NCI-H748 (cell line): ENCODE results near the gene NUDT1.

Experiments used
- DNase-seq: peaks from one replicate; lab custom pipeline; 2025; ENCODE audit not compliant: unreplicated experiment; lab: John Stamatoyannopoulos, UW

The NUDT1 gene

GRCh38 chr7:2223321-2223720 is 18.7 kb upstream of the NUDT1 start:
- no peak for DNase-seq

- no peak for DNase-seq
These were observed 17.5 kb upstream of the NUDT1 start for GRCh38 chr7:2224491-2224928.

GRCh38 chr7:2224934-2225333 is 17.1 kb upstream of the NUDT1 start:
- no peak for DNase-seq

DNA sequence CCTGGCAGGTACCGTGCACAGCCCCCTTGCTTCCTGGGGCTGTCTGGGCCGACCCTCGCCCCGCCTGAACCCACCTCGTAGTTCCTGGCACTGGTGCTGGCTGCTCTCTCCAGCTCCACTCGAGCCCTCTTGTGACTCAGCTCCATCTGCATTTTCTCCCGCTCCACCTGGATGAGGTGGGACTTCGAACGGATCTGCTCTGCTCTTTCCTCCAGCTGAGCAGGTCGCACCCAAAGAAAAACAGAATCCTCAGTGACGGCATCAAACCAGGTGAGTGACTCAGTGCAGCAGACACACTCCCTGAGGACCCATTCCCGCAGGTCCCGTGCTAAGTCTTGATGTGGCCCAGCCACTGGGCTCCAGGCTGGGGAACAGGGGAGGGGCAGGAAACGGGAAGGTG is 16.7 kb upstream of the NUDT1 start:
- no peak for DNase-seq

GRCh38 chr7:2225830-2226229 is 16.2 kb upstream of the NUDT1 start:
- no peak for DNase-seq

DNA sequence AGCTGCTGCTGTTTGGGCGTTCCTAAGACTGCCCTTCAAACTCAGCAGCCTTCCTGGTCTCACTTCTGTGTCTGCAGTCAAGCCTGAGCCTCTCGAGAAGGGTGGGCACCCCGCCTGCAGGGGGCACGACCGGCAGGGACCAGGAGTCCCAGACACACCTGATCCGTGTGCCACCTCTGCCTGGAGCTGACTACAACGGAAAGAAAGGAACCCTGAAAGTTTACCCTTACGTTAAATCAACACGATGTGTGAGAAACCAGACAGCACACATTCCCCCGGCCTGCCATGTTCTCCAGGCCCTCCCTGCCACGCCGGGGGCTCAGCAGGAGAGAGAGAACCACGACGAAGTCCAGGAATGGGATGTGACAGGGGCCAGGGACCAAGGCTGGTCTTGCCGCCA is 14.3 kb upstream of the NUDT1 start:
- no peak for DNase-seq

DNA sequence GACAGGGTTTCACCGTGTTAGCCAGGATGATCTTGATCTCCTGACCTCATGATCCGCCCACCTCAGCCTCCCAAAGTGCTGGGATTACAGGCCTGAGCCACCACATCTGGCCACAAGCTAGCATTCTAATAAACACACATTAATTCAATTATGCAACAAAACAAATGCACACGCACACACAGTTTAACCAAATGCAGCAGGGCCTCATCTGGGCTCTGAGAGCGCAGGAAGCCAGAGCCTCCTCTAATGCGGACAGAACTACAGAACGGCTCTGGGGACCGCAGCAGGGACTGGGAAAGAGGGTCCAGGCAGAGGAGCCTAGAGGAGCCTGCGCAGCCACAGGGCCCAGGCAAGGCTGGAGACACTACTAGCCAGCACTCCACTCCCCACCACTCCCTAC is 13.1 kb upstream of the NUDT1 start:
- DNase-seq: no peak

DNA sequence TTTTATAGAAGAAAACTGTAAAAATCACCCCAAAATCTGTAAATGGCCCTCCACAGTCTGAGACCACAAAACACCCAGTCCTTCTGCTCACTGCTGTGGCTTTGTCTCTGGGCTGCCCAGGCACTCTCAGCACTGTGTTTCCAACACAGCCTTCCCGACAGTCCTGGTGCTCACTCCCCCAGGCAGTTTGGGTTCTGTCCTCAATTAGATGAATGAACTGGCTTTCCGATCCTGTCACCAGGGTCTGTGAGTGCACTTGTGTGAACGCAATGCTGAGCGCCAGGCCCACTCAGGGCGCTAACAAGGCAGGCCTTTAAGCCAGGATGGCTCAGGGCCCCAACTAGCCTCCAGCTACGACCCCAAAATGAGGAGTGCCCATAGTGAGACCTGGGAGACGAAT is 12.6 kb upstream of the NUDT1 start:
- DNase-seq: no peak

GRCh38 chr7:2230226-2230625 is 11.8 kb upstream of the NUDT1 start:
- DNase-seq: no peak

DNA sequence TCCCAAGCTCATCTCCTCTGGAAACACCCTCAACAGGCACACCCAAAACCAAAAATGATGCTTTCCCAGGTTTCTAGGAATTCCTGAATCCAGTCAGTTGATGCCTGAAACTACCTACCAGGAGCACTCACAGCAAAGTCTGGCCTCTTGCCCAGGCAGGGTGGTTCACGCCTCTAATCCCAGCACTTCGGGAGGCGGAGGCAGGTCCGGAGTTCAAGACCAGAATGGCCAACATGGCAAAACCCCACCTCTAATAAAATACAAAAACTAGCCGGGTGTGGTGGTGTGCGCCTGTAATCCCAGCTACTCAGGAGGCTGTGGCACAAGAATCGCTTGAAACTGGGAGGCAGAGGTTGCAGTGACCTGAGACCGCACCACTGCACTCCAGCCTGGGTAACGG is 11.1 kb upstream of the NUDT1 start:
- DNase-seq: no peak

DNA sequence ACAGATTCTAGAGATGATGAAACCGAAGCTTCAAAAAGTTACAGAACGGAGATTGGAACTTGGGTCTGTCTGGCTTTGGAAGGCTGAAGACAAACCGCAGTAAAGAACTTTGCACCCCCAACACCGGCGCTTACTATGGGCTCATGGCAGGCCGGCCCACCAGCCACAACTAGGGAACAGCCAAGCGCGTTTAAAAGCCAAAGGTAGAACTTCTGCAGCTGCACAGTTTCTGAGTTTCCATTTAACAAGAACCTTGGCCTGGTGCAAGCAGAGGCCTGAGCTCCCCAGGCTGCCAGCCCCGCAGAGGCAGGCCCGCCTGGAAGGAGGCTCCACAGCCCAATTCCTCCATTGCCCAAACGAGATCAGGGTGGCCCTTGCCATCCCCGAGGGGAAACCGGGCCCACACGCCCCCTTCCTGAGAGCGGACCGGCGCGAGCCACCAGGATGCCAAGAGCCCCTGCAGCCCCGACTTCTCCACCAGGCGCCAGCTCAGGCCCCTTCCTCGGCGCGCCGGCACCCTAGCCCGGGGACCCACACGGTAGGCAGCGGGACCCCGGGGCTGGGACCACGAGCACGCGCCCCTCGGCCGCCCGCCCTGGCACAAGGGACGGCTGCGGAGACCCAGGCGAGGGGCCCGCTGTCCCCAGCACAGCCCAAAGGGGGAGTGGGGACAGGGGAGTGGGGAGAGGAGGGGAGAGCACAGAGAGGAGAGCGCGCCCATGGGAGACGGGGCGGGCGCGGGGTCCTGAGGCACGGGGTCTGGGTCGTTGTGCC is 9.8 kb upstream of the NUDT1 start:
- peak; percentile 54 for DNase-seq

- peak; percentile 91 for DNase-seq
These were observed 9.1 kb upstream of the NUDT1 start, which contains the start of gene MAD1L1 for GRCh38 chr7:2232766-2233520. Gene MAD1L1, minus strand, starts transcription at chr7:2232945. Its CDS starts 2,812 bp downstream, at chr7:2230133.

GRCh38 chr7:2233926-2234325 is 8.1 kb upstream of the NUDT1 start:
- DNase-seq: no peak

DNA sequence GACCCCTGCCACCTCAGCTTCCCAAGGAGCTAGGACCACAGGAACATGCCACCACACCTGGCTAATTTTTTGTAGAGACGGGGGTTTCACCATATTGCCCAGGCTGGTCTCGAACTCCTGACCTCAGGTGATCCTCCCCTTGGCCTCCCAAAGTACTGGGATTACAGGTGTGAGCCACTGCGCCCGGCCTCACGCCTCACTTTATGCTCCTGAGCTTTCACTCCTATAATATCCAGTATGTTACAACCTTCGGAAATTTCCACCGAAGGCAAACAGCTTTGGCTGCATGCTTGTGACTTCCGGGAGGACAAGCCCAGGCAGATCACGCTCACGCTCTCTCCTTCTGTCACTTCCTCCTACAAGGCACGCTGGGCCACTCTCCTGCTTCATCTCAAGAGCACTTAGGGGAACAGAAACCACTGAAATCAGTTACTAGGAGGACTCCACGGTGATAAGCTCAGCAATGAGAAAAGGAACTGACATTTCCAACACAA is 4.9 kb upstream of the NUDT1 start:
- no peak for DNase-seq

GRCh38 chr7:2239242-2239641 is 2.8 kb upstream of the NUDT1 start:
- no peak for DNase-seq

GRCh38 chr7:2242541-2243429 is 759 bp downstream of the NUDT1 start:
- peak; percentile 49 for DNase-seq

- DNase-seq: no peak
These were observed 1.4 kb downstream of the NUDT1 start for GRCh38 chr7:2243458-2243857.

DNA sequence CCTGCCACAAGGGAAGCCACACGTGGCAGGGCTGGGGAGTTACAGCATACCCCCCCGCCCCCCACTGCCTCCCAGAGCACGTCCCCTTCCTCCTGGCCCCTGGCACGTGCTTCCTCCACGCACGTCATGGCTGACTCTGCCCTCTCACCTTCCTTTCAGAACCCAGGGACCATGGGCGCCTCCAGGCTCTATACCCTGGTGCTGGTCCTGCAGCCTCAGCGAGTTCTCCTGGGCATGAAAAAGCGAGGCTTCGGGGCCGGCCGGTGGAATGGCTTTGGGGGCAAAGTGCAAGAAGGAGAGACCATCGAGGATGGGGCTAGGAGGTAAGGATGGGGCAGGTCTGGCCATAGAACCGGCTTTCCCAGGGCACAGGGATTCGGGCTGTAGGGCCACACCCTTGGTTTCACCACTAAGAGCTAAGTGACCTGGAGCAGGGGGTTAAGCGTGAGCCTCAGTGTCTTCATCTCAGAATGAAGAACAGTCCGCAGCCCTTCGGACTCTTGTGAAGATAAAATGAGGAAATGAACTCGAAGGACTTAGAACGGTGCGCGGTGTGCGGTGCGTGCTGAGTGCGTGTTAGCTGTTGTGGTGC is 2.5 kb downstream of the NUDT1 start:
- no peak for DNase-seq

GRCh38 chr7:2245883-2246675 is 4.1 kb downstream of the NUDT1 start:
- DNase-seq: no peak
